ENCODE measurements around the gene SPAG4.

The SPAG4 gene

DNA sequence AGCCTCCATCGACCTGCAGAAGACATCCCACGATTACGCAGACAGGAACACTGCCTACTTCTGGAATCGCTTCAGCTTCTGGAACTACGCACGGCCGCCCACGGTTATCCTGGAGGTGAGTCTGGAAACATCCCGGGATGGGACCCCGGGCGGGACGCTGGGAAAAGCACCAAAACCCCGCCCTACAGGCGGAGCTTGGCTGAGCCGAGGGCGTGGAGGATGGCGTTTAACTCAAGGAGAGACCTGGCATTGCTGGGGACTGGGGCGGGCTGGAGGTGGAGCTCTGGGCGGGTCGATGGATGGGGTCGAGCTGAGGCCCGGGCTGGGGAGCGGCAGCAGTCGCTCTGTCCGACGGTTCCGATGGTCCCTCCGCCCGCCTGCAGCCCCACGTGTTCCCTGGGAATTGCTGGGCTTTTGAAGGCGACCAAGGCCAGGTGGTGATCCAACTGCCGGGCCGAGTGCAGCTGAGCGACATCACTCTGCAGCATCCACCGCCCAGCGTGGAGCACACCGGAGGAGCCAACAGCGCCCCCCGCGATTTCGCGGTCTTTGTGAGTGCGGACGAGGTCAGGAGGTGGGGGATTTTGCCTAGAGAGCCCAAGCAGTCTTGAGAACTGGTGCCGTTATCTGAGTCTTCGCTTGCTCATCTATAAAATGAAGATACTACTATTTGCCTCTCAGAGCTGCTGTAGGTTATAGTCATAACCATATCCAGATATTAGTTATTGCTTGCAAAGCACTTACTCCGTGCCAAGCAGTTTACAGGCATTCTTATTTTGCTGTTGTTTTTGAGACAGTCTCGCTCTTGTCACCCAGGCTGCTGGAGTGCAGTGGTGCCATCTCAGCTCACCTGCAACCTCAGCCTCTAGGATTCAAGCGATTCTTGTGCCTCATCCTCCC lies 3.8 kb downstream of the SPAG4 start:
- peak; percentile 38 to 56 for DNase-seq (ENCODE audit: low read depth in 2 of 2, low spot score in 1 of 2)

DNA sequence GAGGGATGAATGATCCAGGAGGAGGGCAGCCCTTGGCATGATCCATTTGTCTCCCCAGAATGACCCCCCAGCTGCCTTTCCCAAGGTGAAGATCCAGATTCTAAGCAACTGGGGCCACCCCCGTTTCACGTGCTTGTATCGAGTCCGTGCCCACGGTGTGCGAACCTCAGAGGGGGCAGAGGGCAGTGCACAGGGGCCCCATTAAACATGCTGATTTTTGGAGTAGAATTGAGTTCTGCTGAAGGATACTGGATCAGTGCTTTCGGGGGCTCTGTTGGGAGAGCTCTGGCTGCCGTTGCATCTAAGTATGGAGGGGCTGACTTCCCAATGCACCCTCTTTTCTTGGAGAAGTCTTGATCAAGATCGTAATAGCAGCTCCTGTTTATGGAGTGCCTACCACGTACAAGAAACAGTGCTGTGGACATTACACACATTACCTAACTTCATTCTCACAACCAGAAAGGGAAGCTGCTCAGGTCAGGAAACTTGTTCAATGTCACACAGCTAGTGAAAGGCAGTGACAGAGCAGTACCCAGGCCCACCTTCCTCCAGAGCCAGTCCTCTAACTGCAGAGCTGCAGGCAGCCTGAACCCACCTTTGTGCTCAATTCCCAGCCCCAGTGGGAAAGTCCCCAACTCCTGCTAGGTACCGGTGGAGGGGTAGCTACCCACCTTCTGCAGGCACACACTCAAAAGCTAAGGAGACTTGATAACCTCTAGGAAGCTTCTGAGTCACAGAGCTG lies 5.4 kb downstream of the SPAG4 start:
- DNase-seq (ENCODE audit: low read depth in 2 of 2, low spot score in 1 of 2): no peak

DNA sequence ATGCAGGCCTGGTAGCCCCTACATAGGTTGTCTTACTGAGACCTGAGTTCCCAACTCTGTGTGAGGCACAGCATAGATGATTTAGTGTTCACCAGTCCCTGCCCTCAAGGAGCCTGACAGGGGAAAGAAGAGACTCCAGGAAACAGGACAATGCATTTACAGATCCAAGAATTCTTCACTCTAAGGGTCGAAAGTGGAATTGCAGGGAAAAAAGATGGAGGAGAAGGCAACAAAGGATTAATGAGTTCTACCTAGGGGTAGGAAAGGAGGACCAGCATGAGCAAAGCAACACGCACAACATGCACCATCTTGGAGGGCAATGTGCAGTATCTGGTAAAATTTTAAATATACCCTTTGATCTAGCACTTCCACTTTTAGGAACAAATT lies 5.9 kb downstream of the SPAG4 start:
- DNase-seq (ENCODE audit: low read depth in 2 of 2, low spot score in 1 of 2): no peak

DNA sequence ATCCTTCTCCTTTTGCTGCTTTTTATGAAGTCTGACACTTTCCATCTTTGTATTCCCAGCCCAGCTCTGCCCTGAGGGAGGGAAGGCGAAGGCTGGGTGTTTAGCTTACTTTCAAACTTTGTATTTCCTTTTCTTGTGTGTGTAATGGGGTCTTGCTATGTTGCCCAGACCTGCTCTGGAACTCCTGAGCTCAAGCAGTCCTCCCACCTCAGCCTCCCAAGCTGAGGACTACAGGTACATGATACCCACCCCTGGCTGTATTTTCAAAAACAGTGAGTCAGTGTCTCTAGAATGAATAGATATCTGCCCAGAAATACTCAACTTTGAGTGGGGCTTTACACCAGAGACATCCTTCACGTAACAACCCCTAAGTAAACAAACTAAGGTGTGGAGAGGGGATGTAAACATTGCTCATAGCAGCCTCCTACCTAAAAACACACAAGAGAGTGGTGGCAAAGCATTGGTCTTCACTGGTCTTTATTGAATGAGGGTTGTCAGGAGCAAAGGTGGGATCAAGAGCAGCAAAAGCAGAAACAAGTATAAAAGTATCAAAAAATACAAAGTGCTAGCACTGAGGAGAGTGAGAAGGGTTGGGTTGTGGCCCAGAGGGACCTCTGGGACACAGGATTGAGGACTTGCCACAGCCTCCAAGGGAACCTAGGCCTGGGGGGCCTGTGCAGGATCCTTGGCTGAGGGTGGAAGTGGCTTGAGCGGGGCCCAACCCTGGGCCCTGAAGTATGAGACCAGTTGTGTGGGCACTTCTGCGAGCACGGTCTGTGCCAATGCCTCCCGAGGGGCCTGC lies 10.2 kb downstream of the SPAG4 start:
- DNase-seq (ENCODE audit: low read depth in 2 of 2, low spot score in 1 of 2): no peak

DNA sequence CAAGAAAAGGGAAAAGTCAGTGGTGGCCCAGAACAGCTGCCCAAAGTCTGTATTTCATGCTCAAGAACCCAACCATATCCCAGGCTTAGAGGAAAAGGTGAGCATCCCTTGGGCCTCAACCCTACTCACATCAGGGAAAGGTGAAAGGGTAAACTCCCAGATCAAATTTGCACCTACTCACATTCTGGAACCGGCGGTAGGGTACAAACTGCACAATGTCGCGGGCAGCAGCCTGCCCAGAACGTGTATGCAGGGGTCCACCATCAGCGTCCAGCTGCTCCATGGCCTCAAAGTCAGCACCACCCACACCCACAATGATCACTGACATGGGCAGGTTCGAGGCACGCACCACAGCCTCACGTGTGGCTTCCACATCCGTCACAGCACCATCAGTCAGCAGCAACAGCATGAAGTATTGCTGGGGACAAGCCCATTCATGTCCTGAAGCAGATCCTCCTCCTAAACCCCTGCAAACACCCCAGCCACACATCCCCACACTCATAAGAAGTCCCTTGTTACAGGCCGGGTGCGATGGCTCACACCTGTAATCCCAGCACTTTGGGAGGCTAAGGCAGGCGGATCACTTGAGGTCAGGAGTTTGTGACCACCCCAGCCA lies 10.9 kb downstream of the SPAG4 start:
- no peak for DNase-seq (ENCODE audit: low read depth in 2 of 2, low spot score in 1 of 2)

DNA sequence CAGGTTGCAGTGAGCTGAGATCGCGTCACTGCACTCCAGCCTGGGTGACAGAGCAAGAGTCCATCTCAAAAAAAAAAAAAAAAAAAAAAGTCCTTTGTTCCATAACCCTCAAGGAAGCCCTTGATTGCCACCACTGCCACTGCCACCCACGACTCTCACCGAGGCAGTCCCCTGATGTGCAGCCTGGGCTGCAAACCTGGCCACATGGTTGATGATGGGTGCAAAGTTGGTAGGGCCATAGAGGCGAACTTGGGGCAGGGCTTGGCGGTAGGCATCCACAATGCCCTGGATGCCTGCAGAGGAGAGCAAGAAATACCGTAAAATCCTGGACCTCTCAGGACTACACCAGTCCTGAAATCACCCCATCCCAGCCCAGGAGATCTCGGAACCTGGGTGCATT lies 11.5 kb downstream of the SPAG4 start:
- DNase-seq (ENCODE audit: low read depth in 2 of 2, low spot score in 1 of 2): no peak

DNA sequence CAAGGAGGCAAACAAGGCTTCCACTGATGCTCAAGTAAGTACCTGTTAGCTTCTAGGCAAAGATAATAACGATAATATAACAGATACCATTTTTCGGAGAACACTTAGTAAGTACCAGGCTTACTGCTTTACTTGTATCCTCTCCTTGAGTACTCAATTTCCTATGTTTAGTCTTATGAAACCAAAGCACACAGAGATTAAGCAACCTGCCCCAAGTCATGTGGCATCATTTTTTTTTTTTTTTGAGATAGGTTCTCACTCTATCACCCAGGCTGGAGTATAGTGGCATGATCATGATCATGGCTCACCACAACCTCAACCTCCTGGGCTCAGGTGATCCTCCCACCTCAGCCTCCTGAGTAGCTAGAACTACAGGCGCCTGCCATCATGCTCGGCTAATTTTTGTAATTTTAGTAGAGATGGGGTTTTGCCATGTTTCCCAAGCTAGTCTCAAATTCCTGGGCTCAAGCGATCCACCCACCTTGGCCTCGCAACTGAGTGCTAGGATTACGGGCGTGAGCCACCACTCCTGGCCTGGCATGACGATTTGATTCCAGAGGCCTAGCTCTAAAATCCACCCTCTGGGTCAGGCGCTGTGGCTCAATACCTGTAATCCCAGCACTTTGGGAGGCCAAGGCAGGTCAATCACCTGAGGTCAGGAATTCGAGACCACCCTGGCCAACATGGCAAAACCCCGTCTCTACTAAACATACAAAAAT lies 14.0 kb downstream of the SPAG4 start:
- DNase-seq (ENCODE audit: low read depth in 2 of 2, low spot score in 1 of 2): no peak

DNA sequence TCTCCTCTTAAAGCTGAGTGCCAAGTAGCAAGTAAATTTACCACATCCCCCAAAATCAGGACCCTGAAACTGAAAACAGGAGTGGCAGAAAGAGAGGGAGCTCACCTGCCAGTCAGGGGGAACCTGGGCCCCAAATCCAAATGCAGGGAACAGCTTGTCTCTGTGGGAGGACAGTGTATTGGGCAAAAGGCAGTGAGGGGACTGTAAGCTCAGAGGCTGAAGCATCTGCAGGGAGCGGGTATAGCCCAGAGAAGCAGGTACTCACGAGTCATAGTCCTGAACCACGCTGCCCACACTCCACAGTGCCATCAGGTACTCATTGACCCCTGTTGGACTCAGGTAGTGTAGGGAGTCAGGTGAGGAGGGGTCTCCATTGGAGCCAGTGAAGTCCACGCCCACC lies 15.0 kb downstream of the SPAG4 start:
- DNase-seq (ENCODE audit: low read depth in 2 of 2, low spot score in 1 of 2): no peak

DNA sequence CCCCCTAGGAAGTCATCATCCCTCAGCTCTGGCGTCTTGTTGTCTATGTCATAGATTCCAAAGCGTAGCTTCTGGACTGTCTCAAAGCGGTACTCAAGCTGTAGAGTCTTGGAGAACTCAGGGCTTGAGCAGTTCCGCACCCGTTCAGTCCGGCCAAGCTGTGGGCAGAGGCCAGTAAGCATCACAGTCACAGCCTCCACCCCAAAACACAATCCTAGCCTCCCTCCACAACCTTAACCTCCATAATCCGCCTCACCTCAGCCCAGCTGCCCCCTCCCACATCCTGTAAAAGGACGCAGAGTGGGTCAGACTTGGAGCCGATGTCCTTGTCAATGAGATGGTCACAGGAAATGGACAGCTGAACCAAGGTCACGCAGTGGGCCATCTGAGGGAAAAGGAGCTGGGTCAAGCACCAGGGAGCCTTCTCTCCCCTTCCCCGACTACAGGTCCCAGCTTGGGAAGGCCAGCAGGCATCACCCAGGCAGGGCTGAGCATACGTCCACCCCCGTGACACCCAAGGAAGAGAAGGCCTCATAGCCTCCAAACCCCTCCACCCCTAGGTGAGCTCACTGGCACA lies 17.0 kb downstream of the SPAG4 start:
- no peak for DNase-seq (ENCODE audit: low read depth in 2 of 2, low spot score in 1 of 2)

DNA sequence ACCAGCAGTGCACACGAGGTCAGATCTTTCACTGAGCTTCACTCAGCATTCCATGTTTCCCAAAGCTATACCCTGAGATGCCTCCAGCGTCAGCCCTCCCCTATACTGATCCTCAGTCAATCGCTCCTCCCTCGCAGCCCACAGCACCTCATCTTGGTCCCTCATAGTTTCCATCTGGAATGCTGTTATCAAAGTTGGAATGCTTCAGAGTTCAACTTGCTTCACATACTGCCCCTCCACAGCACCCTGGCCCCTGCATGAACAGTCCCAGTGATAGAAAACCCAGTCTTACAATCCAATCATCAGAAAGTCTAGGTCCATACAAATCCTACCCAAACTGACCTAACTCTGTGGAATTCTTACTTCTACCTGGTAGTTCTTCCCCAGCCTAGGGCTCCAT lies 20.0 kb downstream of the SPAG4 start:
- DNase-seq (ENCODE audit: low read depth in 2 of 2, low spot score in 1 of 2): no peak

DNA sequence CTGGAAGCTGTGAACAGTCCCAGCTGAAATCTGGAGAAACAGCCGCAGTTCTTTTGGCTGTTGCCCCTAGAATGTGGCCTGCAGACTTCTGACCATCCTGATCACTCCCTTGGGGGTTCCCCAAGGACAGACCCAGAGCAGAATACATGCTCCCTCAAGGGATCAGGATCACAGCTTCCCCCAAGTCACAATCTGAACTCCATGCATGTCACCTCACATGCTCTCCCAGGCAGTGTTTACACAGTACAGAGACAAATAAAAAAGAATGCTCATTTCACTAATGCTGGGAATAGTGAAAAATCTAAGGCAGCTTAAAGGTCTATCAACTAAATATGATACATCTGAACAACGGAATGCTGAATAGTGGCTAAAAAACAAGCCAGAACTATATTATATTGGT lies 20.5 kb downstream of the SPAG4 start:
- DNase-seq (ENCODE audit: low read depth in 2 of 2, low spot score in 1 of 2): no peak

DNA sequence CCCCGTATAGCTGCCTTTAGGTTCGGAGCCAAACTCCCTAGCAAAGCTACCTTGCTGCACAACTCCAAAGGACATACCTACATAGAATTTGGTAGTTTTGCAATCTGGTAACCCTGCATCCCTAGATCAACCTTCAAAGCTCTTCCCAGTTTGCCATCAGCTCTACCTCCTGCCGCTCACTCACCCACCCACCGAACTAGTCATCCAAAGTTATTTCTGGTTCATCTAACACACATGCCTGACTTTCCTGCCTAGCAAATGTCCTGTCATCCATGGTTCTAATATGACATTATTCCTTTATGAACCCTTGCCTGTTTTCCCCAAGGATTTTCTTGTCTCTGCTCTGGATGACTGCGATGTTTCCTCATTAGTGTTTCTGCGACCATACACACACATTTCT lies 21.6 kb downstream of the SPAG4 start:
- DNase-seq (ENCODE audit: low read depth in 2 of 2, low spot score in 1 of 2): no peak

DNA sequence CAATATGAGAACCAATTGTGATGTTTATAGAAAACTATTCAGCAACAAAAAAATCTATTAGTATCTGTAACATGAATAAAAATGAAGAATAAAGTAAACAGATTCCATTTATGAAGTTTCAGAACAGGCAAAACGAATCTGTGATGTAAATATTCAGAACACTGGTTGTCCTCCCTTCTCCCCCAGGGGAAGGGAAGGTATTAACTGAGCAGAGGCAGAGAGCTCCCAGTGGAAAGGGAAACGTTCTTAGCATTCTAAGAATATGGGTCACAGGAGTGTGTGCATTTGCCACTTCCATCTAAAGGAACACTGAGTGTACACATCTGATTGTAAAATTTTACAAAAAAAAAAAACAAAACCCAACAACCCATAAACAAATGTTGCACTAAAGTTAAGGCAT lies 23.1 kb downstream of the SPAG4 start:
- DNase-seq (ENCODE audit: low read depth in 2 of 2, low spot score in 1 of 2): no peak

DNA sequence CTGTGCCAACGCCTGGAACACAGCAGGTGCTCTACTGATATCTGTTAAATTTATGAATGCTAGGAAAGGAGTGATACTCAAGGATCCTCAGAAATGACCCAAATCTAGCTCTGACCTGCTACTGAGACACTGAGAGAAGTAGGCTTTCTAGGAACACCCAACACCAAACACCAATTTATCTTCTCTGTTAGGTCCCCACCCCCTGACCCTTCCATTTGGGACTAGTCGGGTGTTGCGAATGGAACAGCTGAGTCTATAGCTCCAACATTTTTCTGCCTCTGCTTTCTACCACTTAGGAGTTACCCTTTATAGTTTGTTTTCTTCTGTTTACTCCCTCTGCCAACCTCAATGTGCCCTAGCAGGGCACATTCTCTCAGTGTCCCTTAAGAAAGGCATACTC lies 25.1 kb downstream of the SPAG4 start:
- DNase-seq (ENCODE audit: low read depth in 2 of 2, low spot score in 1 of 2): no peak

DNA sequence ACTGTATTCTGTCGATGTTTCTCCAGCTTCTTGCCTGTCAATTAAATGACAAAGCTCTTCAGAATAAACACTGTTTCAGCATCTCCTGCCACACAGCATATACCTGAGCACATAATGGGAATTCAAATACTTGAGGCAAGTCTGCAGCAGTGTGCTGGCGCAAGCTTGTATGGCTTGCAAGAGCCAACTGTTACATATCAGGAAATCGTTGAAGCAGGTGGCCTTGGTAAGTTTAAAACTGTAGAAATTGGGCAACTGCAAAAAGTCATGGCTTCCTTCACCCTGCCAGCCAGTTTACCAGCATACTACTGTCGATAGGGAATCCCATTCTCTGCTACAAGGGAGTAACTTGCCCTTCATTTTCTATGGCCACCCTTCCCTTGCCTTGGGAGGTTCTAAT lies 26.1 kb downstream of the SPAG4 start:
- DNase-seq (ENCODE audit: low read depth in 2 of 2, low spot score in 1 of 2): no peak

DNA sequence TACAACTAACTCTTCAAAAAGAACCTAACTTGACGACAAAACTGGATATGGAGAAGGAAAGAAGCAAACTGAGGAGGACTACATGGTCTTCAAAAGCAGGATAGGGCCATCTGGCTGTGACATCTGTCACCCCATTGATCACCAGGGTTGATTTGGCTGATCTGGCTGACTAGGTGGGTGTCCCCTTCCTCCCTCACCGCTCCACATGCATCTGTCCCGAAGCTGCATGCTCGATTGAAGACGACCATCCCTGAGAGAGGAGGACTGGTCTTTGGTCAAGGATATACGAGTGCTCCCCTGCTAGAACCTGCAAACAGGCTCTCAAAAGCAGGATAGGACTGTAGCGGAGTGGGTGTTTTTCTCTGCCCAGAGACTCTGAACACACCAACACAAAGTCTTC lies 27.4 kb downstream of the SPAG4 start:
- no peak for DNase-seq (ENCODE audit: low read depth in 2 of 2, low spot score in 1 of 2)

DNA sequence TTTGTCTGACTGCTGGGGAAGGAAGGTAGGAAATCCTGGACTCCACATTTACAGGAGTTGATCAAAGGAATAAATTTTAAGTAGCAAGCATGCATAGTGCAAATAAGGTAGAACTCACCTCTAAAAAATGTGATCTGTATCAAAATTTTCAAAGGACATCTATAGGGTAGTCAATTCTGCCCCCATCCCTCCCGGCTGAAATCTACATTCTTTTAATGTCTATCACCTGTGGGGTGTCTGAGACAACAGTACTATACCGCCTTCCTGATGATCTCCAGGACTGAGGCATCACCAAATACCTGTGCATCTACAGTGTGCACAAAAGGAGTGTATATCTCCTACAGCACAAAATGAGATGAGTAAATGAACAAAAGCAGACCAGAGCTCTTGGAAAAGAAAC lies 29.2 kb downstream of the SPAG4 start:
- no peak for DNase-seq (ENCODE audit: low read depth in 2 of 2, low spot score in 1 of 2)

DNA sequence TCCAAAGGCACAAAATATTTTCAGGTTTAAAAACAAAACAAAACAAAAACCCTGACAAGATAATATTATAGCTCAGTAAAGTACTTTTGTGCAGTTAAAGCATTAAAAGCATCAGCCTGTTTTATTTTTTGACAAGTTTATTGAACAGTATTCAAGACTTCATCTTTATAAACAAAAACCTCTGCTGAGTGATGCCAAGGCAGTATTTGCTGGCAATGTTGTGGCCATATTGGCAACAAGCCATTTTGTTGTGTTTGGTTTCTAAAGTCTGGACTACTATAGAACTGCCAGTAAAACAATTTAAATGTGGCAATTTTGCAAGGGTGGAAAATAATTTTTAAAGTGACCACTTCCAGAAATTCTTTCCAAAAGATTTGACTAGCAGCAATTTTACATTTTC lies 33.2 kb downstream of the SPAG4 start:
- no peak for DNase-seq (ENCODE audit: low read depth in 2 of 2, low spot score in 1 of 2)

DNA sequence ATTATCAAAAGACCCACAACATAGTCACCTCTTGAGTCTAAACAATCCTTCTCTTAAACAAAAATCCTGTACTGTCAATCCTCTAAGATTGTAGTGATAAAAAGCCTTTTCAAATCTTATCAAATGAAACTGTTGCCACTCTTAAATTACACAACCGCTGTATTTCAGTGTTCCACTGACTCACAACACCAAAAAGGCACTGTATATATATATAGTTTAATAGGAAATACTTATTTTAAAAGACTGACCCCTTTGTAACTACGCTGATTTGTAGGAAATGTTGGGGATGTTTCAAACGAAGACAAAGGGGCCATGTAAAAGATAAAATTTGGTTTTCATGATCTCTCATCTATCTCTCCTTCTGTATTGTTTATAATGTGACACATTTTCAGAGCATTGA lies 35.0 kb downstream of the SPAG4 start:
- no peak for DNase-seq (ENCODE audit: low read depth in 2 of 2, low spot score in 1 of 2)

DNA sequence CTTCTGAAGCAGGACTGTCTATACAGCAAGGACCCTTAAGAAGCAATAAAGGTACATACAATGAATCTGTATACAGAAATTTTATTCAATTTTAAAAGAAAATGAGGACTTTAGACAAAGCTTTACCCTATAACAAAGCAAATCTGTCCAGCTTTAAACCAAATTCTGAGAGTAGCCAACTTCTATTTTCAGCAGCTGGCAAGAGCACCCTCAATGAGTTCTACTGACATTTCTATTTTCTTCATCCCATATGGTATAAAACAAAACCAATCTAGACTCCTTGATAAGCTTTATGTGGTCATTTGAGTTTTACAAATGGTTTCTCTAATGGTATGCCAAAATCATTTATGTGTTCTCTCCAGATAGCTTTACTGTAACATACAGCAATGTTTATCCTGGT lies 36.3 kb downstream of the SPAG4 start:
- no peak for DNase-seq (ENCODE audit: low read depth in 2 of 2, low spot score in 1 of 2)
